Kasumi-1 (cell line): ENCODE data around the gene CCNA2.

ENCODE experiments used
- DNase-seq, 2 experiments: peaks; one replicate each; lab custom pipeline; 2025; lab: John Stamatoyannopoulos, UW

CCNA2 gene

DNA sequence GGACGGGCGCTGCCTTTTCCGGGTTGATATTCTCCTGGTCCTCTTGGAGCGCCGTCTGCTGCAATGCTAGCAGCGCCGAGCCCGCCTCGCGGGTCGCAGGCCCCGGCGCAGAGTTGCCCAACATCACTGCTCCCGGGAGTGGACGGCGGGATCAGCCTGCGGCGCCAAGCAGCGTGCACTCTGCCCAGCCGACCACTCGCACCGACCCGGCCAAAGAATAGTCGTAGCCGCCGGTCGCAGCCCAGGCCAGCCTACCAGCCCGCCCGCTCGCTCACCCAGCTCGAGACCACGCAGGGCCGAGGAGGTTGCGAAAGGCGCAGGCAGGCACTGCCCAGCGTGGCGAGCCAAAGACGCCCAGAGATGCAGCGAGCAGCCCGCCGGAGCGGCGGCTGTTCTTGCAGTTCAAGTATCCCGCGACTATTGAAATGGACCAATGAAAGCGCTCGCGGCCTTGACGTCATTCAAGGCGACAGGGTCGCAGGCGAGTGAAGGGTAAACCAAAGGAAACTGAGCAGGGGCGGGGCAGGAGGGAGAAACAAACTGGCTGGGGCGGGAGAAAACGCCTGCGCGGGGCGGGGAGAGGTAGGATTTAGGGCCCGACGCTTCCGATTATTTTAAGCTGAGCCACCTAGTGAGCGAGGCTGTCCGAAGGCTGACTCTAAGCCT, at the start of gene CCNA2:
Gene CCNA2, minus strand, starts transcription at position 379 of the 666 bp plus-strand sequence. Its CDS starts 255 bp downstream, at position 124.
- DNase-seq: peak; percentile 97 to 98

- DNase-seq: peak; percentile 96 to 98
These were observed 46.4 kb upstream of the CCNA2 start, which contains the start of gene BBS7 for GRCh38 chr4:121869841-121870822. TSS of gene BBS7 (minus strand) at chr4:121870474. CDS start at chr4:121870313, 161 bp downstream.

GRCh38 chr4:121863799-121864198, 40.1 kb upstream of the CCNA2 start:
- no peak for DNase-seq

DNA sequence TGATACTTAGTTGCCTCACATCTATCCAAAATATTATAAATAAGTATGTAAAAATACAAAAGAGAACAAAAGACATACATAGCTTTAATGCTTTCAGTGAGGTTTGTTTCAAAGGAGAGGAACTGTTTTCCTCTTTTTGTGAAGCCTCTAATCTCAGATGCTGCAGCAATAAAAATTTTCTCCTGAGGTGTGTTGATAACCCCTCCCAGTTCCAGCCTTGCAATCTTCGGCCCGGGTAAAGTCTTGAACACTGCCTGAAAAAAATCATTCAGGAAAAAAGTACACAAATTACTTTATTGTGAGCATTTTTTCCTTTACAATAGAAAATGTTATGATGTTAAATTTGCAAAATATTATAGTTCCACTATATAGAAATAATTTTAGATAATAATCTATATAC, 37.7 kb upstream of the CCNA2 start:
- DNase-seq: no peak

- DNase-seq: no peak
These were observed 36.4 kb upstream of the CCNA2 start for GRCh38 chr4:121860121-121860520.

DNA sequence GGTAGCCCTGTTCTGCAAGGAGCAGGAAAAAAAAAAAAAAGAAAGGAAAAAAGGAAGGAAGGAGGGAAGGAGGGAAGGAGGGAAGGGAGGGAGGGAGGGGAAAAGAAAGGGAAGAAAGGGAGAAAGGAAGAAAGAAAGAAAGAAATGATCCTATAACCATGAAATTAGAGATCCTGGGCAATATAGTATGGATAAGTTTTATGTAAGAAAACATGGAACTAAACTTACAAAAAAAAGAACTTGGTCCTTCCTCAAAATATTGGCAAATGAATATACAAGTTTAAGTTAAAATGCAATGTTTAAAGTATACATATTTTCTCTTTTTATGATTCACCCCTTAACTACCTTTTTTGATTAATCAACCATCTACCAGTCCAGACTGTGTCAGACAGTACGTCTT, 27.7 kb upstream of the CCNA2 start:
- no peak for DNase-seq

DNA sequence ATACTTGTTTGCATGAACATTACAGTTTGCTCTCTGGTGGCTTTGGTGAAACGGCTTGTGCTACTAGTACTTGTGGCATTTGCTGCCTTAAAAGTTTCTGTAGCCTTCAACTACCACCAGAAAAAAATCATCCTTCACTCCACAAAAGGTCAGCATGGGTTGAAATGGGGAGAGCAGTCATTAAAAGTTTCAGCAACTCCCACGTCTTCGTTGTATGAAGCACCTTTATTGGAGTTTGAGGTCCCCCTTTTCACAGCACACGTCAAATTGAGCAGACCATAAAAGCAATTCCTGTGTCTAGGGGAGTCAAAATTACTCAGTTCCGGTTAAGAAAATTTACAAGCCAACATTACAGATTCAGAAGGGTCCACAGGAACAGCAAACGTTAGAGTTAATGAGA, 23.0 kb upstream of the CCNA2 start:
- DNase-seq: no peak

- DNase-seq: no peak
These were observed 19.2 kb upstream of the CCNA2 start for GRCh38 chr4:121842862-121843261.

DNA sequence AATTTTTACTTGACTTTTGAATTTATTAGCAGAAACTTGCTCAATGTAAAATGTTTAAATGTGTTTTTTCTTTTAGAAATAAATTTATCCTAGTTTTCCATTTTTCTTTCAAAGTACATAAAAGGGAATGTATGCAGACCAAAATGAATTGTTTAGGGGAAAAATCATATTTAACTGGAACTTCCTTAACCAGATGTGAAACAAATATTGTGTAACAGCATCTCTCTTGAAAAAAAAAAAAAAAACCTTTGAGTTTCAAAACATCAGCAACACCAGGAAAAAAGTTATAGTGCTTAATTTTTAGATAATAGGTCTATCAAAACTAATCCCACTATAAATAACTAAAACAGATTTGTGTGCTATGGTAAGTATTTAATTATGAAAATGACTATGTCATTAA, 14.5 kb upstream of the CCNA2 start:
- no peak for DNase-seq

DNA sequence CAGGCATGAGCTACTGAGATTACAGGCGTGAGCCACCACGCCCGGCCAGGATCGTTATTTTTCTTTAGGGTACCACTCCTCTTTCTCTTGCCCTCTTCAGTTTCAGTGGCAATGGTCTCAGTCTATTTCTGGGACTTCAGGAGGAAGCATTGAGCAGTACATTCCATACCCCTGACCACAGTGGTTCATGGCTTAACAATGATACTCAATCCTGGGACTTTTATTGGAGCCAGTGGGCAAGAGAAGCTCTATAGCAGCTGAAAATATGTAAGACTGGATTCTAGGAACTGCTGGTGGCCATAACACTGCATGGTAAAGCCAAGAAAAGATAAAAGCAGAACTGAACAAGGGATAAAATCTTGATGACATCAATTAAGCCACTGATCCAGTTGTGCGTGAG, 5.8 kb upstream of the CCNA2 start:
- no peak for DNase-seq

DNA sequence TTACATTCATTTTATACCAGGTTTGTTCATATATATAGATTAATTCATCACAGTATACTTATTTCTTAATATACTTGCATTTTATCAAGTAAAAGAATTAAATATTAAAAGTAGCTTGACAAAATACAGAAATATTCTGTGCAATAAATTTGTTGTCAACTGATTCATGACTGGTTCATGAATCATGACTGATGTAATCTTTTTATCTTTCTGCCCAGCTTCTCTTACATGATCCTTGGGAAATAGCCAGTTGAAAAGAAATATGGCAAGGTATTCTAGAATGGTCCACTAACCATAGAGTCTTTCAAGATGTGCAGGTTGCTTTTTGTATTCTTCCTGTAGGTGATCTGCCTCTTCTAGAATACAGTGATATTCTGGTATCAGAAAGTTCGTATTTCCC, 4.2 kb upstream of the CCNA2 start:
- no peak for DNase-seq

DNA sequence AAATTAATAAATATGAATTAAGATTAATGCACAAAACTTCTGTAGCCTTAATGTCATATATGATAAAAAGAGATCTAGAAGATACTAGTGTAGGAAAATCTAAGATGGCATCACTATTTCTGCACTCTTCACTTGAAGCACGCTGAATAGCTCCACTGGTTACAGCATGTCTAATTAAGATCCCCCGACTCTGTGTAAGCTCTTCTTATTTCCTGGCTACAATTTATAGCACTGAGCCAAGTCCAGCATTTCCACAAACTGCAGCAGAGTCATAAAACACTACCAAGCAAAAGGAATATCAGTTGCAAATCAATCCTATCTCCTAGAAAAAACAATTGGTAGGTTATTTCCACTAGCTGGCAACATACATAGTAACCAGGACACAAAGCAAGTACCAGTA, 1.3 kb upstream of the CCNA2 start:
- DNase-seq: no peak

GRCh38 chr4:121824171-121824527, 466 bp upstream of the CCNA2 start:
- DNase-seq: no peak

DNA sequence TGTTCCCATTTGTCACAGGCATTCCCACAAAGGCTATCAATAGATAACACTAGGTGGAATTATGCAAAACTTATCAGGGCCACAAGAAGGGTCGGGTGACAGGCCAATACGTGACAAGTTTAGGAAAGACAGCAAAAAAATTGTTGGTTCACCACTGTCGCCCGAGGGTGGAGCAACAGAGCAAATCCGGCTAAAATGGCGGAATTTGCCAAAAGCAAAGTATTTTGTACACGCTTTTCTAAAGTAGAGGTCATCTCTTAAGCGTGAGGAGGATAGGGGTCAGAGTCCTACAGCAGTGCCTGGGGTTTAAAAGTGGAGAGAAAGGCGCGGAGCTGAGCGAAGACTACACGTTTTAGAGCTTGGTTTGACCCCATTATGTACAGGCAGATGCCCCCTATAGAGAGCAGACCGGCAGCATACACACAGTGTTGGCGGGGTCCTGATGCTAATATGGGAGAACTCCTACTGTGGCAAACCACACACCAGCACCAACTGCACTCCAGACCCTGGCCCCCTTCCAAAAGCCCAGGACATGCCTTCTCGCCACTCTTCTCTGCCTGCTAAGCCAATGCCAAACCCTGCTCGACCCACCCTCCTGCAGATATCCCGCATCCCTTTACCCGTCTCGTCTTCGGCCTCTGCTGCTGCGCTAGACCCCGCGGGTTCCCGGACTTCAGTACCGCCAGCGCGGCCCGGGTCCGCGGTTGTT, 733 bp downstream of the CCNA2 start:
- peak; percentile 81 to 82 for DNase-seq

GRCh38 chr4:121822047-121822446, 1.6 kb downstream of the CCNA2 start:
- DNase-seq: no peak

GRCh38 chr4:121819216-121819965, 4.3 kb downstream of the CCNA2 start:
- DNase-seq: no peak

- no peak for DNase-seq
These were observed 5.5 kb downstream of the CCNA2 start for GRCh38 chr4:121818215-121818614.

DNA sequence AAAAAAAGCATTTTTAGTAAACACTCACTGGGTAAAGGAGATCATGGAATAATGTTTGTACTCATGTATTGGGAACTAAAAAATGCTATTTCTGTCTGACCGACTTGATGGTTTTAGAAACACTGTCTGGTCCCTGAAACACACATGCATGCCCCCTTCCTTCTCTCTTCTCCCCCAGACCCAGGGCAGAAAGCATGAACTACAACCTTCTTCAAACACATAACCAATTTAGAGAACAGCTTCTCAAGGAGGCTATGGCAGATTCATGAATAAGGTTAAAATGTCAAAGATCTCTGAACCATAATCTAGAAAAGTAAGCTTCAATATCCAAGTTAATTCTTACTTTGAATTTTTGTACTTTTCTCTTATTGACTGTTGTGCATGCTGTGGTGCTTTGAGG, 6.0 kb downstream of the CCNA2 start:
- no peak for DNase-seq

DNA sequence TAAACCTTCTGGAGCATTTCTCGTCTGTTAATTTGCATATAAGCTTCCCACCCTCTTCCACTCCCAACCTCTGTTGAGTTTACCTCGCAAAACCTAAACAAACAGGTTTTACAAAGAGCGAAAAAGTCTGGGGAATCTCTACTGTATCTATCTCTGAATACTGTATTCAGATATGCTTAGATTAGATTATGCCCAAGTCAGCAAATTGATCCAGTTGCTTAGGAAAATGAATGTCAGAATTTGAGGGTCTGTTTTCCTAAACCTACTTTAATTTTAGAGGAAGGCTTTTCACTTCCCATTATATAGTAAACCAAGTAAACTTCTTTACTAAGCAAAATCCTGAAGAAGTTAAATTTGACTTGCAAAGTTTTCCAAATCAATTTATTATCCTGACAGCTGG, 6.7 kb downstream of the CCNA2 start:
- no peak for DNase-seq

GRCh38 chr4:121814756-121815155, 8.9 kb downstream of the CCNA2 start:
- DNase-seq: no peak

GRCh38 chr4:121811122-121811521, 12.6 kb downstream of the CCNA2 start:
- peak in 1 of 2 experiments; percentile 47 for DNase-seq

GRCh38 chr4:121806411-121806810, 17.3 kb downstream of the CCNA2 start:
- DNase-seq: no peak
